ENCODE measurements around the gene KCNH8.

Gene KCNH8

GRCh38 chr3:19154693-19155250, 6.5 kb downstream of the KCNH8 start:
- Histone ChIP-seq H3K4me2 (ENCODE audit: low read length) (no peak overlapping the region), H3K79me2 (ENCODE audit: low read length) (no peaks in the 10 kb centered on the region), H3K36me3 (replicated peaks; ENCODE audit: low read depth, low read length) (no peaks in the 10 kb centered on the region)

GRCh38 chr3:19155375-19155774, 7.1 kb downstream of the KCNH8 start:
- TF ChIP-seq EZH2phosphoT487 (IDR thresholded peaks at IDR 0.05; ENCODE audit: low read depth) = no peak
- no peak for TF ChIP-seq CTCF (IDR thresholded peaks at IDR 0.05; ENCODE audit: low read depth, low read length)
- H3K4me3 ChIP-seq (ENCODE audit: low read length) = no peak overlapping the region
- H3K27ac ChIP-seq (ENCODE audit: low read length) = no peak overlapping the region
- H3K79me2 ChIP-seq (ENCODE audit: low read length) = no peaks in the 10 kb centered on the region
- H3K9me3 ChIP-seq (ENCODE audit: insufficient read depth, low read length) = no peaks in the 10 kb centered on the region
- no peaks in the 10 kb centered on the region for H3K36me3 ChIP-seq (replicated peaks; ENCODE audit: low read depth, low read length)
- no peak overlapping the region for H3K9ac ChIP-seq (ENCODE audit: low read length)
- no peak overlapping the region for H2AFZ ChIP-seq (ENCODE audit: low read depth, low read length)
- no peak overlapping the region for H3K4me2 ChIP-seq (ENCODE audit: low read length)
- H3K4me1 ChIP-seq (ENCODE audit: low read length) = no peaks in the 10 kb centered on the region
- H3K27me3 ChIP-seq (ENCODE audit: low read depth, low read length) = no peaks in the 10 kb centered on the region
- H4K20me1 ChIP-seq (ENCODE audit: insufficient read depth, low read length) = no peaks in the 10 kb centered on the region

More at GRCh38 chr3:19154693-19155250, 6.5 kb downstream of the KCNH8 start:
- TF ChIP-seq EZH2phosphoT487 (IDR thresholded peaks at IDR 0.05; ENCODE audit: low read depth) = no peak
- TF ChIP-seq CTCF (IDR thresholded peaks at IDR 0.05; ENCODE audit: low read depth, low read length) = no peak
- Histone ChIP-seq H2AFZ (ENCODE audit: low read depth, low read length) (no peak overlapping the region), H3K27me3 (ENCODE audit: low read depth, low read length) (no peaks in the 10 kb centered on the region), H3K4me1 (ENCODE audit: low read length) (no peaks in the 10 kb centered on the region), H3K9ac (ENCODE audit: low read length) (no peak overlapping the region), H3K27ac (ENCODE audit: low read length) (no peak overlapping the region), H4K20me1 (ENCODE audit: insufficient read depth, low read length) (peaks cover under 1% of the 10 kb centered on the region; the same call in 1 of the 2 replicates), H3K9me3 (ENCODE audit: insufficient read depth, low read length) (no peaks in the 10 kb centered on the region), H3K4me3 (ENCODE audit: low read length) (no peak overlapping the region)

GRCh38 chr3:19159966-19160635, 11.8 kb downstream of the KCNH8 start:
- H3K9me3 ChIP-seq (ENCODE audit: insufficient read depth, low read length) = no peaks in the 10 kb centered on the region
- H3K36me3 ChIP-seq (replicated peaks; ENCODE audit: low read depth, low read length) = no peaks in the 10 kb centered on the region
- no peaks in the 10 kb centered on the region for H3K27me3 ChIP-seq (ENCODE audit: low read depth, low read length)
- no peak overlapping the region for H3K4me3 ChIP-seq (ENCODE audit: low read length)
- H3K4me1 ChIP-seq (ENCODE audit: low read length) = no peaks in the 10 kb centered on the region
- TF ChIP-seq CTCF (IDR thresholded peaks at IDR 0.05; ENCODE audit: low read depth, low read length) (no peak), EZH2phosphoT487 (IDR thresholded peaks at IDR 0.05; ENCODE audit: low read depth) (no peak)
- no peak overlapping the region for H3K27ac ChIP-seq (ENCODE audit: low read length)
- no peak overlapping the region for H3K4me2 ChIP-seq (ENCODE audit: low read length)
- H2AFZ ChIP-seq (ENCODE audit: low read depth, low read length) = no peak overlapping the region
- no peaks in the 10 kb centered on the region for H4K20me1 ChIP-seq (ENCODE audit: insufficient read depth, low read length)
- no peak overlapping the region for H3K9ac ChIP-seq (ENCODE audit: low read length)
- H3K79me2 ChIP-seq (ENCODE audit: low read length) = no peaks in the 10 kb centered on the region

- no peak overlapping the region for H3K27ac ChIP-seq (ENCODE audit: low read length)
- no peak overlapping the region for H2AFZ ChIP-seq (ENCODE audit: low read depth, low read length)
- H3K36me3 ChIP-seq (replicated peaks; ENCODE audit: low read depth, low read length) = no peaks in the 10 kb centered on the region
- no peaks in the 10 kb centered on the region for H3K9me3 ChIP-seq (ENCODE audit: insufficient read depth, low read length)
- no peaks in the 10 kb centered on the region for H3K79me2 ChIP-seq (ENCODE audit: low read length)
- H3K9ac ChIP-seq (ENCODE audit: low read length) = no peak overlapping the region
- H3K4me3 ChIP-seq (ENCODE audit: low read length) = no peak overlapping the region
- TF ChIP-seq EZH2phosphoT487 (IDR thresholded peaks at IDR 0.05; ENCODE audit: low read depth) (no peak), CTCF (IDR thresholded peaks at IDR 0.05; ENCODE audit: low read depth, low read length) (no peak)
- H4K20me1 ChIP-seq (ENCODE audit: insufficient read depth, low read length) = no peaks in the 10 kb centered on the region
- no peaks in the 10 kb centered on the region for H3K27me3 ChIP-seq (ENCODE audit: low read depth, low read length)
- no peaks in the 10 kb centered on the region for H3K4me1 ChIP-seq (ENCODE audit: low read length)
- H3K4me2 ChIP-seq (ENCODE audit: low read length) = no peak overlapping the region
These were observed 17.3 kb downstream of the KCNH8 start for GRCh38 chr3:19165654-19166053.

Data from OCI-LY3 (cell line).